Immature natural killer cell (primary cell): ENCODE data around the gene DLX3. TPM values are rescaled to one million over a fixed set of nuclear protein-coding genes. Genes with fewer than 3 reads are reported as not detected.
A peak's percentile ranks its signal among the peaks of the same experiment; 100 is the strongest.

Source experiments
- DNase-seq, 3 donors: peaks; one replicate each; pipeline ENCODE4 v3.0.0; 2022; ENCODE audit warnings: mixed read lengths in 1 of 3
- H3K27ac Mint-ChIP-seq, 6 donors: one replicate each; pipeline ENCODE4 v1.8.0; 2020; ENCODE audit warnings: mixed read lengths in 6 of 6, mild to moderate bottlenecking in 5 of 6, inconsistent platforms in 4 of 6, moderate library complexity in 3 of 6
- H3K27me3 Mint-ChIP-seq, 3 donors: one replicate each; pipeline ENCODE4 v1.8.0; 2020 to 2021; ENCODE audit warnings: low read depth in 3 of 3, mild to moderate bottlenecking in 3 of 3, mixed read lengths in 3 of 3, moderate library complexity in 3 of 3, inconsistent platforms in 1 of 3
- H3K36me3 Mint-ChIP-seq, 3 donors: one replicate each; pipeline ENCODE4 v1.8.0; 2020; ENCODE audit warnings: mixed read lengths in 3 of 3, inconsistent platforms in 2 of 3, mild to moderate bottlenecking in 2 of 3
- H3K4me1 Mint-ChIP-seq, 2 donors: one replicate each; pipeline ENCODE4 v1.8.0; 2020; ENCODE audit warnings: inconsistent platforms in 2 of 2, mild to moderate bottlenecking in 2 of 2, mixed read lengths in 2 of 2, moderate library complexity in 1 of 2
- H3K4me3 Mint-ChIP-seq, 5 donors: one replicate each; pipeline ENCODE4 v1.8.0; 2020; ENCODE audit warnings: mild to moderate bottlenecking in 5 of 5, mixed read lengths in 5 of 5, inconsistent platforms in 3 of 5, moderate library complexity in 3 of 5
- H3K9me3 Mint-ChIP-seq, 6 donors: one replicate each; pipeline ENCODE4 v1.8.0; 2020; ENCODE audit warnings: mild to moderate bottlenecking in 6 of 6, mixed read lengths in 6 of 6, inconsistent platforms in 4 of 6, moderate library complexity in 3 of 6
- polyA plus RNA-seq, 3 donors: library from polyadenylated mRNA; unstranded; fragments of 300-500 nt; fragmentation: Illumina TruSeq; gene quantifications; one replicate each; pipeline ENCODE4 v1.2.3, GENCODE V29; 2021

The DLX3 gene
- polyA plus RNA-seq, 3 donors from 2014 or later, result not detected

- H3K36me3 Mint-ChIP-seq, result no peaks in the 10 kb centered on the region
- H3K9me3 Mint-ChIP-seq, result peaks cover 0 to 2% (median 0%) of the 10 kb centered on the region in 6 donors
- peaks cover 21 to 29% of the 10 kb centered on the region in 2 donors for H3K4me1 Mint-ChIP-seq
- peaks cover 32 to 46% (median 33%) of the 10 kb centered on the region in 3 donors for H3K27me3 Mint-ChIP-seq
- H3K4me3 Mint-ChIP-seq, result peak overlapping the region; percentile 71 to 87 (median 82)
- peak in 1 of 3 donors; percentile 4 for DNase-seq
- peak overlapping the region in 1 of 6 donors; percentile 32 for H3K27ac Mint-ChIP-seq
Observed at GRCh38 chr17:49993423-49994060, 1.5 kb downstream of the DLX3 start.

- DNase-seq, result no peak
- no peak overlapping the region for H3K27ac Mint-ChIP-seq
- peaks cover 0 to 2% (median 0%) of the 10 kb centered on the region in 6 donors for H3K9me3 Mint-ChIP-seq
- peaks cover 21 to 26% of the 10 kb centered on the region in 2 donors for H3K4me1 Mint-ChIP-seq
- no peaks in the 10 kb centered on the region for H3K36me3 Mint-ChIP-seq
- peaks cover 30 to 42% (median 34%) of the 10 kb centered on the region in 3 donors for H3K27me3 Mint-ChIP-seq
- peak overlapping the region; percentile 56 to 70 (median 62) for H3K4me3 Mint-ChIP-seq
Observed at GRCh38 chr17:49992933-49993422, 2.0 kb downstream of the DLX3 start.

- peaks cover 0 to 2% (median 0%) of the 10 kb centered on the region in 6 donors for H3K9me3 Mint-ChIP-seq
- no peaks in the 10 kb centered on the region for H3K36me3 Mint-ChIP-seq
- peak overlapping the region; percentile 56 to 70 (median 62) for H3K4me3 Mint-ChIP-seq
- peaks cover 29 to 37% (median 34%) of the 10 kb centered on the region in 3 donors for H3K27me3 Mint-ChIP-seq
- no peak overlapping the region for H3K27ac Mint-ChIP-seq
- peaks cover 21 to 26% of the 10 kb centered on the region in 2 donors for H3K4me1 Mint-ChIP-seq
- no peak for DNase-seq
Observed at GRCh38 chr17:49992191-49992932, 2.7 kb downstream of the DLX3 start.

GRCh38 chr17:49991409-49991808 lies 3.6 kb downstream of the DLX3 start:
- H3K4me3 Mint-ChIP-seq, result no peak overlapping the region
- H3K9me3 Mint-ChIP-seq, result peaks cover 0 to 1% (median 0%) of the 10 kb centered on the region in 6 donors
- no peaks in the 10 kb centered on the region for H3K36me3 Mint-ChIP-seq
- peaks cover 21 to 23% of the 10 kb centered on the region in 2 donors for H3K4me1 Mint-ChIP-seq
- peaks cover 23 to 38% (median 31%) of the 10 kb centered on the region in 3 donors for H3K27me3 Mint-ChIP-seq
- DNase-seq, result no peak
- no peak overlapping the region for H3K27ac Mint-ChIP-seq

GRCh38 chr17:49990921-49991320 lies 4.1 kb downstream of the DLX3 start:
- DNase-seq, result no peak
- peaks cover 18 to 37% (median 28%) of the 10 kb centered on the region in 3 donors for H3K27me3 Mint-ChIP-seq
- no peaks in the 10 kb centered on the region for H3K36me3 Mint-ChIP-seq
- peak overlapping the region in 1 of 5 donors; percentile 12 for H3K4me3 Mint-ChIP-seq
- no peak overlapping the region for H3K27ac Mint-ChIP-seq
- H3K4me1 Mint-ChIP-seq, result peaks cover 19 to 21% of the 10 kb centered on the region in 2 donors
- peaks cover 0 to 1% (median 0%) of the 10 kb centered on the region in 6 donors for H3K9me3 Mint-ChIP-seq

GRCh38 chr17:49990331-49990730 lies 4.7 kb downstream of the DLX3 start:
- Mint-ChIP-seq H3K27me3 (peaks cover 16 to 33% (median 26%) of the 10 kb centered on the region in 3 donors), H3K4me1 (peaks cover 16 to 18% of the 10 kb centered on the region in 2 donors), H3K9me3 (peaks cover 0 to 2% (median 0%) of the 10 kb centered on the region in 6 donors), H3K36me3 (no peaks in the 10 kb centered on the region), H3K4me3 (no peak overlapping the region), H3K27ac (no peak overlapping the region)
- DNase-seq, result no peak

GRCh38 chr17:49989518-49989880 lies 5.5 kb downstream of the DLX3 start:
- H3K36me3 Mint-ChIP-seq, result no peaks in the 10 kb centered on the region
- H3K4me3 Mint-ChIP-seq, result no peak overlapping the region
- peaks cover 0 to 2% (median 0%) of the 10 kb centered on the region in 6 donors for H3K9me3 Mint-ChIP-seq
- H3K27ac Mint-ChIP-seq, result no peak overlapping the region
- H3K4me1 Mint-ChIP-seq, result peaks cover 9% of the 10 kb centered on the region in 2 donors
- no peak for DNase-seq
- peaks cover 13 to 26% (median 23%) of the 10 kb centered on the region in 3 donors for H3K27me3 Mint-ChIP-seq

- Mint-ChIP-seq H3K36me3 (no peaks in the 10 kb centered on the region), H3K27ac (no peak overlapping the region), H3K9me3 (peaks cover 0 to 2% (median 0%) of the 10 kb centered on the region in 6 donors), H3K27me3 (peaks cover 5 to 21% (median 18%) of the 10 kb centered on the region in 3 donors), H3K4me3 (no peak overlapping the region), H3K4me1 (peaks cover 0 to 1% of the 10 kb centered on the region in 2 donors)
- DNase-seq, result no peak
Observed at GRCh38 chr17:49987681-49988441, 7.2 kb downstream of the DLX3 start.

- peaks cover 5 to 20% (median 16%) of the 10 kb centered on the region in 3 donors for H3K27me3 Mint-ChIP-seq
- no peaks in the 10 kb centered on the region for H3K36me3 Mint-ChIP-seq
- no peak overlapping the region for H3K4me3 Mint-ChIP-seq
- peaks cover 0 to 2% (median 0%) of the 10 kb centered on the region in 6 donors for H3K9me3 Mint-ChIP-seq
- peaks cover 0 to 1% of the 10 kb centered on the region in 2 donors for H3K4me1 Mint-ChIP-seq
- no peak overlapping the region for H3K27ac Mint-ChIP-seq
- no peak for DNase-seq
Observed at GRCh38 chr17:49987290-49987585, 7.8 kb downstream of the DLX3 start.

- Mint-ChIP-seq H3K4me1 (no peaks in the 10 kb centered on the region), H3K36me3 (no peaks in the 10 kb centered on the region), H3K27ac (no peak overlapping the region), H3K27me3 (peaks cover 1 to 19% (median 16%) of the 10 kb centered on the region in 3 donors), H3K4me3 (no peak overlapping the region), H3K9me3 (peaks cover 0 to 2% (median 0%) of the 10 kb centered on the region in 6 donors)
- DNase-seq, result no peak
Observed at GRCh38 chr17:49986396-49987289, 8.4 kb downstream of the DLX3 start.

GRCh38 chr17:49985310-49985990 lies 9.6 kb downstream of the DLX3 start:
- H3K9me3 Mint-ChIP-seq, result peaks cover 0 to 2% (median 0%) of the 10 kb centered on the region in 6 donors
- no peaks in the 10 kb centered on the region for H3K36me3 Mint-ChIP-seq
- peaks cover 1 to 20% (median 16%) of the 10 kb centered on the region in 3 donors for H3K27me3 Mint-ChIP-seq
- no peak overlapping the region for H3K4me3 Mint-ChIP-seq
- H3K4me1 Mint-ChIP-seq, result no peaks in the 10 kb centered on the region
- no peak for DNase-seq
- H3K27ac Mint-ChIP-seq, result no peak overlapping the region

- Mint-ChIP-seq H3K27me3 (peaks cover 1 to 14% (median 12%) of the 10 kb centered on the region in 3 donors), H3K4me3 (no peak overlapping the region)
Observed at GRCh38 chr17:49984776-49985175, 10.2 kb downstream of the DLX3 start.

More at GRCh38 chr17:49984776-49985175, 10.2 kb downstream of the DLX3 start:
- Mint-ChIP-seq H3K9me3 (peaks cover 0 to 2% (median 0%) of the 10 kb centered on the region in 6 donors), H3K27ac (no peak overlapping the region), H3K36me3 (no peaks in the 10 kb centered on the region), H3K4me1 (no peaks in the 10 kb centered on the region)
- DNase-seq, result no peak
